HEK293 (cell line): ENCODE results near the gene STK24.

Experiments
- CTCF ChIA-PET: fragments of 350-600 bp; formaldehyde crosslinking; extraction: SDS; loops from one replicate; lab custom pipeline; 2021; ENCODE audit warnings: antibody characterized with exemption; lab: Yijun Ruan, JAX
- POLR2A ChIA-PET: fragments of 300-600 bp; formaldehyde crosslinking; extraction: SDS; loops from one replicate; lab custom pipeline; 2020; ENCODE audit warnings: antibody characterized with exemption, inconsistent platforms; lab: Yijun Ruan, JAX
- H3K27ac ChIP-seq: fragments of 200-500 bp; sonication (Bioruptor generic); 2 replicates; pipeline ENCODE4 v1.5.1; 2014; ENCODE audit warnings: low read depth, low read length, control low read depth, inconsistent platforms; ENCODE audit errors: extremely low read depth
- H3K36me3 ChIP-seq, 2 experiments: fragments of 200-500 bp in 1 of 2; sonication (Bioruptor generic) in 1 of 2; 1 replicate in 1 of 2; 2 replicates in 1 of 2; pipeline ENCODE4 v1.5.1; 2014 to 2017; ENCODE audit warnings: inconsistent platforms in 2 of 2, low read length in 2 of 2; ENCODE audit not compliant: control insufficient read depth in 2 of 2, insufficient read depth in 1 of 2
- H3K4me1 ChIP-seq: fragments of 200-500 bp; sonication (Bioruptor generic); 2 replicates; pipeline ENCODE4 v1.5.1; 2014; ENCODE audit warnings: mild to moderate bottlenecking, low read length, inconsistent platforms; ENCODE audit not compliant: control insufficient read depth, insufficient read depth
- H3K4me3 ChIP-seq: 2 replicates; pipeline ENCODE4 v1.5.1; 2011; ENCODE audit warnings: low read depth, mild to moderate bottlenecking, control low read depth, low read length, moderate library complexity
- H3K9me3 ChIP-seq: fragments of 200-500 bp; sonication (Bioruptor generic); 2 replicates; pipeline ENCODE4 v1.5.1; 2014; ENCODE audit warnings: low read depth, low read length, inconsistent platforms; ENCODE audit not compliant: control insufficient read depth, insufficient read depth
- BCL11A ChIP-seq: fragments of 450-650 bp; formaldehyde crosslinking; IDR thresholded peaks from 2 replicates; pipeline ENCODE4 v1.5.1; 2016; ENCODE audit warnings: low read depth, missing biosample characterization, missing genetic modification characterization
- EGR2 ChIP-seq: fragments of 450-650 bp; formaldehyde crosslinking; IDR thresholded peaks from 2 replicates; pipeline ENCODE4 v1.5.1; 2016; ENCODE audit warnings: low read depth, missing biosample characterization, missing genetic modification characterization
- FEZF1 ChIP-seq: fragments of 450-650 bp; formaldehyde crosslinking; IDR thresholded peaks from 2 replicates; pipeline ENCODE4 v1.5.1; 2016; ENCODE audit warnings: missing biosample characterization, missing genetic modification characterization
- HOXC10 ChIP-seq: sonication (generic); formaldehyde crosslinking; IDR thresholded peaks from 2 replicates; pipeline ENCODE4 v1.8.1; 2023; ENCODE audit warnings: mild to moderate bottlenecking, missing genetic modification reagents
- KLF7 ChIP-seq: fragments of 450-650 bp; formaldehyde crosslinking; IDR thresholded peaks from 2 replicates; pipeline ENCODE4 v1.5.1; 2016; ENCODE audit warnings: missing biosample characterization, missing genetic modification characterization, borderline replicate concordance
- KLF8 ChIP-seq: fragments of 450-650 bp; formaldehyde crosslinking; IDR thresholded peaks from 2 replicates; pipeline ENCODE4 v1.5.1; 2016; ENCODE audit warnings: missing biosample characterization, missing genetic modification characterization
- RBAK ChIP-seq: fragments of 450-650 bp; formaldehyde crosslinking; IDR thresholded peaks from 2 replicates; pipeline ENCODE4 v1.5.1; 2016; ENCODE audit warnings: missing biosample characterization, missing genetic modification characterization
- SP7 ChIP-seq: fragments of 450-650 bp; formaldehyde crosslinking; IDR thresholded peaks from 2 replicates; pipeline ENCODE4 v1.5.1; 2016; ENCODE audit warnings: missing biosample characterization, missing genetic modification characterization
- YY2 ChIP-seq: fragments of 450-650 bp; formaldehyde crosslinking; IDR thresholded peaks from 2 replicates; pipeline ENCODE4 v1.5.1; 2016; ENCODE audit warnings: missing biosample characterization, missing genetic modification characterization
- ZBTB17 ChIP-seq: fragments of 450-650 bp; formaldehyde crosslinking; IDR thresholded peaks from 2 replicates; pipeline ENCODE4 v1.5.1; 2016; ENCODE audit warnings: missing biosample characterization, missing genetic modification characterization
- ZBTB21 ChIP-seq: fragments of 450-650 bp; formaldehyde crosslinking; IDR thresholded peaks from 2 replicates; pipeline ENCODE4 v1.5.1; 2017; ENCODE audit warnings: missing biosample characterization, missing genetic modification characterization
- ZFHX2 ChIP-seq: fragments of 450-650 bp; formaldehyde crosslinking; conservative IDR thresholded peaks from 2 replicates; pipeline ENCODE4 v1.5.1; 2016; ENCODE audit warnings: missing biosample characterization, missing genetic modification characterization
- ZFP69B ChIP-seq: fragments of 450-650 bp; formaldehyde crosslinking; IDR thresholded peaks from 2 replicates; pipeline ENCODE4 v1.5.1; 2016; ENCODE audit warnings: missing biosample characterization, missing genetic modification characterization
- ZNF16 ChIP-seq: fragments of 450-650 bp; formaldehyde crosslinking; IDR thresholded peaks from 2 replicates; pipeline ENCODE4 v1.5.1; 2016; ENCODE audit warnings: low read depth, missing biosample characterization, missing genetic modification characterization
- ZNF324 ChIP-seq: fragments of 450-650 bp; formaldehyde crosslinking; IDR thresholded peaks from 2 replicates; pipeline ENCODE4 v1.5.1; 2016; ENCODE audit warnings: missing biosample characterization, missing genetic modification characterization
- ZNF37A ChIP-seq: fragments of 450-650 bp; IDR thresholded peaks from 2 replicates; pipeline ENCODE4 v1.5.1; 2018; ENCODE audit warnings: missing biosample characterization, missing genetic modification characterization
- ZNF391 ChIP-seq: fragments of 450-650 bp; formaldehyde crosslinking; IDR thresholded peaks from 2 replicates; pipeline ENCODE4 v1.5.1; 2016; ENCODE audit warnings: low read depth, missing biosample characterization, missing genetic modification characterization, borderline replicate concordance
- ZNF416 ChIP-seq: fragments of 450-650 bp; formaldehyde crosslinking; IDR thresholded peaks from 2 replicates; pipeline ENCODE4 v1.5.1; 2016; ENCODE audit warnings: missing biosample characterization, missing genetic modification characterization
- ZNF514 ChIP-seq: fragments of 450-650 bp; formaldehyde crosslinking; IDR thresholded peaks from 2 replicates; pipeline ENCODE4 v1.5.1; 2016; ENCODE audit warnings: missing biosample characterization, missing genetic modification characterization
- ZNF530 ChIP-seq: fragments of 450-650 bp; formaldehyde crosslinking; IDR thresholded peaks from 2 replicates; pipeline ENCODE4 v1.5.1; 2016; ENCODE audit warnings: low read depth, missing biosample characterization, missing genetic modification characterization
- ZNF600 ChIP-seq: fragments of 450-650 bp; formaldehyde crosslinking; IDR thresholded peaks from 2 replicates; pipeline ENCODE4 v1.5.1; 2016; ENCODE audit warnings: missing biosample characterization, missing genetic modification characterization
- ZNF623 ChIP-seq: fragments of 450-650 bp; formaldehyde crosslinking; IDR thresholded peaks from 2 replicates; pipeline ENCODE4 v1.5.1; 2016; ENCODE audit warnings: missing biosample characterization, missing genetic modification characterization
- ZNF664 ChIP-seq: fragments of 450-650 bp; formaldehyde crosslinking; IDR thresholded peaks from 2 replicates; pipeline ENCODE4 v1.5.1; 2016; ENCODE audit warnings: missing biosample characterization, missing genetic modification characterization
- ZNF76 ChIP-seq: fragments of 450-650 bp; formaldehyde crosslinking; IDR thresholded peaks from 2 replicates; pipeline ENCODE4; 2016; ENCODE audit warnings: low read depth, missing biosample characterization, missing genetic modification characterization, borderline replicate concordance
- ZNF768 ChIP-seq: fragments of 450-650 bp; formaldehyde crosslinking; IDR thresholded peaks from 2 replicates; pipeline ENCODE4 v1.5.1; 2018; ENCODE audit warnings: missing biosample characterization, mild to moderate bottlenecking, missing genetic modification characterization
- ZNF777 ChIP-seq: fragments of 450-650 bp; formaldehyde crosslinking; IDR thresholded peaks from 2 replicates; pipeline ENCODE4 v1.5.1; 2017; ENCODE audit warnings: missing biosample characterization, missing genetic modification characterization, borderline replicate concordance
- TF ChIP-seq, protein P1 (sequence below): fragments of 450-650 bp; formaldehyde crosslinking; IDR thresholded peaks from 2 replicates; pipeline ENCODE4 v1.5.1; 2016; ENCODE audit warnings: missing biosample characterization, missing genetic modification characterization
- TF ChIP-seq, protein P2 (sequence below): fragments of 450-650 bp; formaldehyde crosslinking; IDR thresholded peaks from 2 replicates; pipeline ENCODE4 v1.5.1; 2017; ENCODE audit warnings: missing biosample characterization, missing genetic modification characterization
- TF ChIP-seq, protein P3 (sequence below): fragments of 450-650 bp; formaldehyde crosslinking; IDR thresholded peaks from 2 replicates; pipeline ENCODE4 v1.5.1; 2016; ENCODE audit warnings: missing biosample characterization, missing genetic modification characterization, low read depth
- TF ChIP-seq, protein P4 (sequence below): fragments of 450-650 bp; formaldehyde crosslinking; IDR thresholded peaks from 2 replicates; pipeline ENCODE4 v1.5.1; 2017; ENCODE audit warnings: missing biosample characterization, mild to moderate bottlenecking, missing genetic modification characterization, moderate library complexity

The STK24 gene

DNA sequence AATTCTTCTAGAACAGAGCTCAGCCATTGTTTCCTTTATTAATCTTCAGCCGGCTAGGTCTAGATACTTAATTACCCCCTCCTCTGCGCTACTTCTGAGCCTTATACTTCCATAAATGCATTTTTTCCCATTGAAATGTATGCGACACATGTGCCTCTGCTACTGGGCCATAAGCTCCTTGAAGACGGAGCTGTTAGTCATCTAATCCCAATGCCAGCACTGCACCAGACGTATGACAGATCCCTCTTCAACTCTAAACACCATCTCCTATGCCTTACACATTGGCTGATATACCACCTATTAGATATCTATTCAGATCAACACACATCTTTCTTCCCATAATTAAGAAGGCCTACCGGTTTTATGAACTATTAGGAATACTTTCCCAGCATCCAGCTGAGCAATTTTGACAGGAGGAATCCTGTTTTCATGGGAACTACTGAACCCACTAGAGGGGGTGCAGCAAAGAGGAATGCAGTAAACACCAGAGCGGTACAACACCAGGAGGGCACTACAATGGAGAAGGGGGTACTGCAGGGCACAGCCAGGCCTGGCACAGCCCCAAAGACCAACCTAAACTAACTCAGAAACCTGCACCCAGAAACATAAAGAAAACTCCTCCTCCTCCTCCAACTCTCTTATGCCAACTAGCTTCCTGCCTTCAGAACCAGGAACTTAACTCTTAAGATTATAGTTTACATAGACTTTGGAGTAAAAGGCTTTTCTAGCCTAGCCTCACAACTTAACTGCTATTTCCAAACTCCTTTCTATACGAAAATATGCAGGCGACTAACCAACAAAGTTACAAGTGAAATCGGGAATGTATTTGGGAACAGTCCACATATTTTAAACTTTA, 18.7 kb downstream of the STK24 start:
- Histone ChIP-seq H3K27ac (no peak overlapping the region), H3K36me3 (no peaks in the 10 kb centered on the region), H3K9me3 (no peaks in the 10 kb centered on the region), H3K4me1 (peaks cover 6% of the 10 kb centered on the region; the same call in 1 of the 2 replicates), H3K4me3 (no peak overlapping the region)
- ChIA-PET CTCF (interaction anchor here (0.6 to 1.7 kb wide), 5 partner anchors 24 to 95 kb away, joined by 3 to 4 read pairs (median 3); no protein-coding TSS in a partner anchor), POLR2A (no interaction called here)
- TF ChIP-seq ZNF391 (tag by site-specific recombination) (no peak), ZNF514 (tag by site-specific recombination) (no peak), ZNF416 (no peak), ZNF37A (no peak), ZNF16 (no peak), ZNF777 (no peak), HOXC10 (CRISPR knock-in tag) (no peak), ZFHX2 (tag by site-specific recombination) (no peak), KLF7 (tag by site-specific recombination) (no peak), KLF8 (tag by site-specific recombination) (no peak), SP7 (tag by site-specific recombination) (no peak), ZFP69B (tag by site-specific recombination) (no peak), ZNF530 (tag by site-specific recombination) (no peak), ZNF664 (tag by site-specific recombination) (no peak), YY2 (tag by site-specific recombination) (no peak)
- TF ChIP-seq, protein P1, sequence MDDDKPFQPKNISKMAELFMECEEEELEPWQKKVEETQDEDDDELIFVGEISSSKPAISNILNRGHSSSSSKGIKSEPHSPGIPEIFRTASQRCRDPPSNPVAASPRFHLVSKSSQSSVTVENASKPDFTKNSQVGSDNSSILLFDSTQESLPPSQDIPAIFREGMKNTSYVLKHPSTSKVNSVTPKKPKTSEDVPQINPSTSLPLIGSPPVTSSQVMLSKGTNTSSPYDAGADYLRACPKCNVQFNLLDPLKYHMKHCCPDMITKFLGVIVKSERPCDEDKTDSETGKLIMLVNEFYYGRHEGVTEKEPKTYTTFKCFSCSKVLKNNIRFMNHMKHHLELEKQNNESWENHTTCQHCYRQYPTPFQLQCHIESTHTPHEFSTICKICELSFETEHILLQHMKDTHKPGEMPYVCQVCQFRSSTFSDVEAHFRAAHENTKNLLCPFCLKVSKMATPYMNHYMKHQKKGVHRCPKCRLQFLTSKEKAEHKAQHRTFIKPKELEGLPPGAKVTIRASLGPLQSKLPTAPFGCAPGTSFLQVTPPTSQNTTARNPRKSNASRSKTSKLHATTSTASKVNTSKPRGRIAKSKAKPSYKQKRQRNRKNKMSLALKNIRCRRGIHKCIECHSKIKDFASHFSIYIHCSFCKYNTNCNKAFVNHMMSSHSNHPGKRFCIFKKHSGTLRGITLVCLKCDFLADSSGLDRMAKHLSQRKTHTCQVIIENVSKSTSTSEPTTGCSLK (tag by site-specific recombination): no peak
- TF ChIP-seq, protein P2, sequence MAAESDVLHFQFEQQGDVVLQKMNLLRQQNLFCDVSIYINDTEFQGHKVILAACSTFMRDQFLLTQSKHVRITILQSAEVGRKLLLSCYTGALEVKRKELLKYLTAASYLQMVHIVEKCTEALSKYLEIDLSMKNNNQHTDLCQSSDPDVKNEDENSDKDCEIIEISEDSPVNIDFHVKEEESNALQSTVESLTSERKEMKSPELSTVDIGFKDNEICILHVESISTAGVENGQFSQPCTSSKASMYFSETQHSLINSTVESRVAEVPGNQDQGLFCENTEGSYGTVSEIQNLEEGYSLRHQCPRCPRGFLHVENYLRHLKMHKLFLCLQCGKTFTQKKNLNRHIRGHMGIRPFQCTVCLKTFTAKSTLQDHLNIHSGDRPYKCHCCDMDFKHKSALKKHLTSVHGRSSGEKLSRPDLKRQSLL (tag by site-specific recombination): no peak
- TF ChIP-seq, protein P3, sequence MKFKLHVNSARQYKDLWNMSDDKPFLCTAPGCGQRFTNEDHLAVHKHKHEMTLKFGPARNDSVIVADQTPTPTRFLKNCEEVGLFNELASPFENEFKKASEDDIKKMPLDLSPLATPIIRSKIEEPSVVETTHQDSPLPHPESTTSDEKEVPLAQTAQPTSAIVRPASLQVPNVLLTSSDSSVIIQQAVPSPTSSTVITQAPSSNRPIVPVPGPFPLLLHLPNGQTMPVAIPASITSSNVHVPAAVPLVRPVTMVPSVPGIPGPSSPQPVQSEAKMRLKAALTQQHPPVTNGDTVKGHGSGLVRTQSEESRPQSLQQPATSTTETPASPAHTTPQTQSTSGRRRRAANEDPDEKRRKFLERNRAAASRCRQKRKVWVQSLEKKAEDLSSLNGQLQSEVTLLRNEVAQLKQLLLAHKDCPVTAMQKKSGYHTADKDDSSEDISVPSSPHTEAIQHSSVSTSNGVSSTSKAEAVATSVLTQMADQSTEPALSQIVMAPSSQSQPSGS (tag by site-specific recombination): no peak

DNA sequence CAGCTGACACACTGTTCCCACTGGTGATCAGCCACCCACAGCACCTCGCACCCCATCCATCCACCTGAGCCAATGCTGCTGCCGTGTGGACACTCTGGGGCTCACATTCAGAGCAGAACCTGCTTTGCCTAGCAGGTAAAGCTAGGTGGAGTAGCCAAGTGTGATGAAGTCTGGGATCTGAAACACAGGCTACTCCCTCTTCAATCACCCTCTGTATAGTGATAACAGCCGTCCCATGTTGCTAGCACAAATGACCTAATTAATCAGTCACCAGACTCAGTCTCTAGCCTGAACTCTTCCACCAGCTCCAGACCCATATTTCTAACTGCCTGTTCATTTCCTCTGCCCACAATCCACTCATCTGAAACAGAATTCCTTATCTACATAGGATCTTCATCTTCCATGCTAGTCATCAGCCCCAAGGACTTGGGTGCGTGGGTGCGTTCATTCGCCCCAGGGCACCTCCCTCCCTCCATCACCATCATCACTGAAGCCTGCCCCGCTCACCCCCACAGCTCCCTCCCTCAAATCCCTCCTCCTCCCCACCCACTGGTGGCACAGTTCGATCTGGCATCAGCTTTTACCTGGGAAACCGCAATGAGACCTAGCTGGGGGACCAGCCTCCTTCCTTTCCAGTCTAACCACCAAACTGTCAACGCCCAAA, 19.8 kb downstream of the STK24 start:
- H3K4me1 ChIP-seq: peaks cover 6% of the 10 kb centered on the region; the same call in 1 of the 2 replicates
- ChIA-PET POLR2A (no interaction called here), CTCF (interaction anchor here (0.6 to 1.7 kb wide), 6 partner anchors 11 to 96 kb away, joined by 3 to 4 read pairs (median 3); no protein-coding TSS in a partner anchor)
- no peaks in the 10 kb centered on the region for H3K9me3 ChIP-seq
- no peaks in the 10 kb centered on the region for H3K36me3 ChIP-seq
- H3K27ac ChIP-seq: no peak overlapping the region
- H3K4me3 ChIP-seq: no peak overlapping the region
- TF ChIP-seq RBAK (tag by site-specific recombination): no peak
- TF ChIP-seq FEZF1 (tag by site-specific recombination): no peak
- peak; percentile 75; the same call in 1 of the 2 replicates for TF ChIP-seq ZNF600 (tag by site-specific recombination)
- TF ChIP-seq ZNF768 (tag by site-specific recombination): no peak
- no peak for TF ChIP-seq BCL11A (tag by site-specific recombination)
- TF ChIP-seq ZNF324 (tag by site-specific recombination): no peak
- peak; percentile 39 for TF ChIP-seq ZBTB17 (tag by site-specific recombination)
- TF ChIP-seq, protein P4, sequence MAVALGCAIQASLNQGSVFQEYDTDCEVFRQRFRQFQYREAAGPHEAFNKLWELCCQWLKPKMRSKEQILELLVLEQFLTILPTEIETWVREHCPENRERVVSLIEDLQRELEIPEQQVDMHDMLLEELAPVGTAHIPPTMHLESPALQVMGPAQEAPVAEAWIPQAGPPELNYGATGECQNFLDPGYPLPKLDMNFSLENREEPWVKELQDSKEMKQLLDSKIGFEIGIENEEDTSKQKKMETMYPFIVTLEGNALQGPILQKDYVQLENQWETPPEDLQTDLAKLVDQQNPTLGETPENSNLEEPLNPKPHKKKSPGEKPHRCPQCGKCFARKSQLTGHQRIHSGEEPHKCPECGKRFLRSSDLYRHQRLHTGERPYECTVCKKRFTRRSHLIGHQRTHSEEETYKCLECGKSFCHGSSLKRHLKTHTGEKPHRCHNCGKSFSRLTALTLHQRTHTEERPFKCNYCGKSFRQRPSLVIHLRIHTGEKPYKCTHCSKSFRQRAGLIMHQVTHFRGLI: no peak
- no peak for TF ChIP-seq ZBTB21 (tag by site-specific recombination)
- no peak for TF ChIP-seq ZNF623 (tag by site-specific recombination)
- peak; percentile 98 for TF ChIP-seq EGR2 (tag by site-specific recombination)
- TF ChIP-seq ZNF76 (tag by site-specific recombination): no peak
- TF ChIP-seq SP7 (tag by site-specific recombination): peak; percentile 60
